Pancreas (tissue), 10 donors: ENCODE measurements around the gene CRYBG3. TPM values are rescaled to one million over a fixed set of nuclear protein-coding genes. Genes with fewer than 3 reads are reported as not detected.

Experiments
- ATAC-seq, 4 donors: fragments of 200-7000 bp; cut with Tn5 transposase; one replicate each; pipeline versions ENCODE4 v1.8.0 to v1.9.1; 2020; ENCODE audit warnings: mild to moderate bottlenecking in 4 of 4, moderate library complexity in 4 of 4
- DNase-seq, 6 donors: peaks; one replicate each; pipeline ENCODE4 v3.0.0-alpha.2; 2020
- FAIRE-seq: peaks from 2 replicates; lab custom pipeline; 2012; peaks lifted over from hg19 to GRCh38; lab: Jason Lieb, UNC
- H3K27ac ChIP-seq, 4 donors: fragments of 200-600 bp; sonication (generic); 1 replicate in 3 of 4; 2 replicates in 1 of 4; pipeline versions ENCODE4 v1.5.0 to v1.8.0; 2020
- H3K27me3 ChIP-seq, 4 donors: fragments of 200-600 bp; one replicate each; pipeline ENCODE4 v1.8.0; 2021
- H3K36me3 ChIP-seq, 3 donors: fragments of 200-600 bp; sonication (generic) in 1 of 3; one replicate each; pipeline versions ENCODE4 v1.5.0 to v1.8.0; 2020 to 2021
- H3K4me1 ChIP-seq, 3 donors: fragments of 200-600 bp; one replicate each; pipeline ENCODE4 v1.8.0; 2021
- H3K4me3 ChIP-seq, 4 donors: fragments of 200-600 bp; sonication (generic) in 2 of 4; one replicate each; pipeline versions ENCODE4 v1.5.0 to v1.8.0; 2020 to 2021
- H3K9me3 ChIP-seq, 4 donors: fragments of 200-600 bp; one replicate each; pipeline ENCODE4 v1.8.0; 2021
- CTCF ChIP-seq, 4 donors: fragments of 200-600 bp; sonication (generic) in 3 of 4; IDR thresholded peaks; one replicate each; pipeline versions ENCODE4 v1.5.0 to v1.8.0; 2021; ENCODE audit warnings: antibody characterized with exemption in 4 of 4
- WGBS, 2 donors: extraction: QIAGEN DNeasy Blood & Tissue Kit; methylation state at CpG; one replicate each; pipeline ENCODE4 v1.1.7; 2013; 5-methylcytosine and 5-hydroxymethylcytosine counted together
- intact Hi-C, 3 donors: fragments of 100-400 bp; cut with DNase I; formaldehyde crosslinking; loops; one replicate each; pipeline versions ENCODE4 v1.11.1 to v1.14.2; 2022
- polyA plus RNA-seq, 2 donors: library from polyadenylated mRNA; stranded (reverse); fragments of 200-250 nt; gene quantifications; one replicate each; pipeline ENCODE4 v1.2.3, GENCODE V29; 2013
- total RNA-seq, 6 donors: library from RNA; stranded (reverse); fragmentation: NEBNext Ultra II Directional in 4 of 6; extraction: Animal tissue kit (Norgen Biotek cat#: 25700) in 4 of 6; gene quantifications; one replicate each; pipeline versions ENCODE4 v1.2.1 to v1.2.4, GENCODE V29; 2021 to 2023
- donor health status: healthy with polysubstance abuse.
- donor health status: DM: no; HTN: no; CAD: no; lungs with moderate emphysema.
- donor health status: DM: no; HTN: no; CAD: no.
- donor health status: control.
- donor health status: control.
- donor health status: Bipolar disorder and iron deficiency.
- donor health status: DM: yes; HTN: yes; CAD: no.
- donor health status: DM: no; HTN: no; CAD: no.
- donor health status: DM: no; HTN: no; CAD: no.
- donor health status: DM: yes; HTN: yes; CAD: no.

The CRYBG3 gene
- total and polyA plus RNA-seq, 8 donors: 3.1 to 15.2 (median 10.2) TPM

- H3K27me3 ChIP-seq: no peaks in the 10 kb centered on the region
- DNase-seq (peak in 1 of 6 donors; percentile 10), FAIRE-seq (no peak), ATAC-seq (peak in 1 of 4 donors; percentile 5)
- H3K27ac ChIP-seq: peak overlapping the region in 1 of 4 donors; percentile 81
- WGBS, 2 donors: 28 to 32% methylated on average over 17 of the region's 17 CpGs
- no peak for TF ChIP-seq CTCF (IDR thresholded peaks at IDR 0.05)
- H3K4me1 ChIP-seq: peaks cover 0 to 10% (median 4%) of the 10 kb centered on the region in 3 donors
- H3K9me3 ChIP-seq: no peaks in the 10 kb centered on the region
- peak overlapping the region; percentile 47 to 93 (median 90) for H3K4me3 ChIP-seq
- intact Hi-C loops: no loop called here
- no peaks in the 10 kb centered on the region for H3K36me3 ChIP-seq
These were observed 1.5 kb downstream of the CRYBG3 start for GRCh38 chr3:97823046-97824004.

DNA sequence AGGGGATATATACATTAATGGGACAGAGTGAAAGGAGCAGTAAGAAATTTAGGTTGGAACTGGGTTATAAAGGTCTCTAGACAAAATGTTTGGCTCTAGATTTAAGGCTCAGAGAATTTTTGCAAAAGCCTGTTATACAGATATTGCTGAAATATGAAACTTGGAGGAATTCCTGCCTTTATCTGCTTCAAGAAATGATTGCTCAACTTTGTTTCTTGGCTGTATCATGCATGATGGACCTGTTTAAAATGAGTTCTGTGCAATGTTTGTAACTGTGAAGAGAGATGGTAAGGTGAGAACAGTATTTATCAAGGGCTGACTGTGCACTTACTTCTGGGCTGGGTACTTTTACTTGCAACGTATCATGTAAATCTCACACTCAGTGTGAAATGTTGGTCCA is 3.3 kb downstream of the CRYBG3 start:
- Histone ChIP-seq H3K27me3 (no peaks in the 10 kb centered on the region), H3K4me3 (no peak overlapping the region), H3K9me3 (no peaks in the 10 kb centered on the region), H3K27ac (no peak overlapping the region), H3K36me3 (no peaks in the 10 kb centered on the region), H3K4me1 (peaks cover 0 to 10% (median 4%) of the 10 kb centered on the region in 3 donors)
- no peak for DNase-seq
- WGBS, 2 donors: 93 to 95% methylated on average over 1 of the region's 1 CpG
- intact Hi-C loops: no loop called here
- no peak for FAIRE-seq
- no peak for ATAC-seq
- no peak for TF ChIP-seq CTCF (IDR thresholded peaks at IDR 0.05)

DNA sequence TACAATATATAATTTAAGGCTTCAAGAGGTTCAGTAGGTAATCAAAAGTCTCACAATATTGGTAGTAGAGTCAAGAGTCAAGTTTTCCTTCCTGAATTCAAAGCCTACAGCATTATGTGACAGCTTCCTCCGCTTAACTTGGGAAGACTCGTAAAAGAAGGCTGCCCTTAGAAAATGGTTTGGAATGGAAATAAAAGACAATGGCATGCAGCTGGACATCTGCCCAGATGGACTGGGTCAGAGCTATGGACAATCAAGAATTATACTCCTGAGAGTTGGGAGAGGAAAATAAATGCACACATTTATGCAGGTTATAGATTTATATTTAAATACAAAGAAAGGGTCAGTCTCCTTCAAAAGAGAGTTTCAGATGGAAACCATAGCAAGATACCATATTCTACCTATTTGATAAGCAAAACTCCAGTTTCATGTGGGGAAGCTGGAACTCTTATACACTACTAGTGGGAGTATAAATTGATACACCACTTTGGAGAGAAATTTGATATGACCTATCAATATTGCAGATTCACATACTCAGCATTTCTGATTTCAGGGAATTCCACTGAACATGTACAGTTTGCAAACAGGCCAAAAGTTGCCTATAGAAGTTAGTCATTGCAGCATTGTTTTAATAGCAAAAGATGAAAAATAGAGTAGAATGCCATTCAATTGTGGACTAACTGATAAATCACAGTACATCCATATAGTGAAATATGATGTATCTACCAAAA is 6.1 kb downstream of the CRYBG3 start:
- H3K36me3 ChIP-seq: no peaks in the 10 kb centered on the region
- intact Hi-C loops: no loop called here
- ATAC-seq: no peak
- no peaks in the 10 kb centered on the region for H3K9me3 ChIP-seq
- no peak overlapping the region for H3K27ac ChIP-seq
- no peak for TF ChIP-seq CTCF (IDR thresholded peaks at IDR 0.05)
- FAIRE-seq: no peak
- DNase-seq: no peak
- H3K4me3 ChIP-seq: no peak overlapping the region
- no peaks in the 10 kb centered on the region for H3K27me3 ChIP-seq
- WGBS, 2 donors: 88 to 89% methylated on average over 2 of the region's 2 CpGs
- H3K4me1 ChIP-seq: peaks cover 0 to 10% (median 4%) of the 10 kb centered on the region in 3 donors

DNA sequence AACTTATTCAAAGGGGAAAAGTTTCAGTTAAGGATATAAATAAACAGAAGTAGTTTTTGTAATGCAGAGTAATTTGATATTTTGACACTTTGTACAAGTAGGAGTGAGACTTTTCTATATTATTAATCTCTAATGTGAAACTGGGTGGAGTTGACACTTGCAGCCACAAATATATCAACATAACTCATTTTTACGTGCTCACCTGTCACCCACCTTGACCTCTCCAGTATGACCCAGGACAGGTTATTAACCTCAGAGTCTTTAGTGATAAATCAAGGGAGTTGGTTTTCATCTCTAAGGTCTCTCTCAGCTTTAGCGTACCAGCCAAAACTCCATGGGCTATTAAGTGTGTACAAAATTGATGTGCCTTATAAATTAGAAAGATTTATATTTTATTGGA is 7.4 kb downstream of the CRYBG3 start:
- FAIRE-seq (no peak), ATAC-seq (no peak), DNase-seq (no peak)
- 65 to 70% methylated on average over 2 of the region's 2 CpGs for WGBS, 2 donors
- intact Hi-C loops: no loop called here
- TF ChIP-seq CTCF (IDR thresholded peaks at IDR 0.05): no peak
- H3K4me3 ChIP-seq: no peak overlapping the region
- H3K27ac ChIP-seq: no peak overlapping the region
- no peaks in the 10 kb centered on the region for H3K9me3 ChIP-seq
- no peaks in the 10 kb centered on the region for H3K36me3 ChIP-seq
- no peaks in the 10 kb centered on the region for H3K27me3 ChIP-seq
- peaks cover 0 to 4% (median 4%) of the 10 kb centered on the region in 3 donors for H3K4me1 ChIP-seq
